Common myeloid progenitor, CD34-positive (primary cell): Measurements from ENCODE around the gene SEH1L.
"Not testable (repeated sequence)": the region's sequence is repeated elsewhere in the genome, so short reads cannot be mapped to it uniquely, and the experiment has no call there.

Experiments
- CTCF ChIA-PET: fragments of 350-600 bp; sonication (Branson Sonifier 250); formaldehyde crosslinking; loops from one replicate; lab custom pipeline; 2021; ENCODE audit warnings: antibody characterized with exemption; lab: Charles Lee
- POLR2A ChIA-PET: fragments of 350-600 bp; sonication (Branson Sonifier 250); formaldehyde crosslinking; loops from one replicate; lab custom pipeline; 2021; ENCODE audit warnings: antibody characterized with exemption; lab: Charles Lee
- DNase-seq, 3 donors: peaks; one replicate each; pipeline versions ENCODE4 v3.0.0 to v3.0.0-alpha.2; 2013
- H3K27ac ChIP-seq, 2 experiments: 1 replicate in 1 of 2; 2 replicates in 1 of 2; pipeline ENCODE4 v1.7.0; 2013; ENCODE audit warnings: inconsistent platforms in 2 of 2, low read length in 2 of 2, mild to moderate bottlenecking in 2 of 2, low read depth in 1 of 2, moderate library complexity in 1 of 2; ENCODE audit not compliant: severe bottlenecking in 2 of 2, insufficient read depth in 1 of 2, poor library complexity in 1 of 2
- H3K27me3 ChIP-seq, 5 experiments: replicated peaks in 2 of 5; 1 replicate in 3 of 5; 2 replicates in 2 of 5; pipeline versions ENCODE4 v1.6.1 to v1.7.0; 2013; ENCODE audit warnings: low read length in 4 of 5, mild to moderate bottlenecking in 2 of 5, moderate library complexity in 2 of 5, inconsistent platforms in 1 of 5; ENCODE audit not compliant: insufficient read depth in 5 of 5, control insufficient read depth in 4 of 5
- H3K36me3 ChIP-seq, 4 experiments: 1 replicate in 2 of 4; 2 replicates in 2 of 4; pipeline versions ENCODE4 v1.6.1 to v1.7.0; 2013; ENCODE audit warnings: low read length in 3 of 4, control low read depth in 1 of 4, mild to moderate bottlenecking in 1 of 4; ENCODE audit not compliant: control insufficient read depth in 4 of 4, insufficient read depth in 4 of 4
- H3K4me1 ChIP-seq, 4 experiments: 1 replicate in 3 of 4; 2 replicates in 1 of 4; pipeline versions ENCODE4 v1.6.1 to v1.7.1; 2013; ENCODE audit warnings: low read length in 3 of 4, mild to moderate bottlenecking in 3 of 4, control low read depth in 1 of 4, inconsistent platforms in 1 of 4, moderate library complexity in 1 of 4; ENCODE audit not compliant: control insufficient read depth in 4 of 4, insufficient read depth in 4 of 4; ENCODE audit errors: control extremely low read depth in 1 of 4
- H3K4me3 ChIP-seq, 7 experiments: 1 replicate in 4 of 7; 2 replicates in 3 of 7; pipeline versions ENCODE4 v1.5.1 to v1.7.0; 2013; ENCODE audit warnings: mild to moderate bottlenecking in 7 of 7, low read length in 6 of 7, moderate library complexity in 6 of 7, inconsistent platforms in 2 of 7, low read depth in 2 of 7, control low read depth in 1 of 7; ENCODE audit not compliant: insufficient read depth in 4 of 7, control insufficient read depth in 1 of 7; ENCODE audit errors: extremely low read depth in 1 of 7
- H3K9me3 ChIP-seq, 5 experiments: 1 replicate in 4 of 5; 2 replicates in 1 of 5; pipeline versions ENCODE4 v1.6.1 to v1.7.1; 2013; ENCODE audit warnings: low read length in 4 of 5, mild to moderate bottlenecking in 2 of 5, inconsistent platforms in 1 of 5, low read depth in 1 of 5, moderate library complexity in 1 of 5; ENCODE audit not compliant: control insufficient read depth in 4 of 5, insufficient read depth in 2 of 5; ENCODE audit errors: control extremely low read depth in 1 of 5
- WGBS: methylation state at CpG from one replicate; pipeline ENCODE4 v1.1.5; 2013; ENCODE audit not compliant: insufficient coverage; 5-methylcytosine and 5-hydroxymethylcytosine counted together

Gene SEH1L

DNA sequence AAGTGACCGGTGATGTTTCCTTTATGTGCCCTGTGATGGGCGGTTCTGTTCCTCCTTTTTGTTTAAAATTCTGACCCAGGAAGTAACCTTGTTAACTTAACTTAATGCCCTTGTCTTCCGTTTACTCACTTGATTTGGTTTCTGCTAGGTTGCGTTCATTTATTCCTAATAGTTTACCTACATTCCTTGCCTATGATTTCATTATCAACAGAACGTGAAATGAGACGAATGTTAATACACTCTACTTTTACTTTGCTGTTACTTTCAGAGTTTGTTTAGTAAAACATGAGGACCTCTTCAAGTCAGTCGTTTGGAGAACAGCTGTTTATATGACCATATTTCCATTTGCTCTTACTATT, 44.0 kb downstream of the SEH1L start:
- ChIA-PET POLR2A (no interaction called here), CTCF (no interaction called here)
- 0% methylated on average over 3 of the region's 7 CpGs for WGBS
- peaks cover 7 to 28% (median 21%) of the 10 kb centered on the region in 4 experiments for H3K4me1 ChIP-seq
- no peaks in the 10 kb centered on the region for H3K27me3 ChIP-seq
- peak overlapping the region; percentile 92 to 98 (median 95) for H3K4me3 ChIP-seq
- peaks cover 0 to 2% (median 0%) of the 10 kb centered on the region in 5 experiments for H3K9me3 ChIP-seq
- no peak for DNase-seq
- H3K36me3 ChIP-seq, result peaks cover 0 to 11% (median 0%) of the 10 kb centered on the region in 4 experiments
- peak overlapping the region; percentile 53 to 87 for H3K27ac ChIP-seq

DNA sequence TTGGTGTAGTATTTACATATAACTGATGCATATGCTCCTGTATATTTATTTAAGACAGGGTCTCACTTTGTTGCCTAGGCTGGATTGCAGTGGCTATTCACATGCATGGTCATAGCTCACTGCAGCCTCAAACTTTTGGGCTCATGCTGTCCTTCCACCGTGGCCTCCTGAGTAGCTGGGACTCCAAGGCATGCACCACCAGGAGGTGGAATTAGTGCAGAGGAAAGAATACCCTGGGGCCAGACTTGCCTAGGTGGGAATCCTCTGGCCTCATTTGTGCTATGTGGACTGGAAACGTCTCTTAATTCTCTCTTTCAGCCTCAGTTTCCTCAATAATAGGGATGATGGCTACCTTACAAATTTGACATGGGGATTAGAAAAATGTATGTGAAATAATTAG, 45.6 kb downstream of the SEH1L start:
- Histone ChIP-seq H3K27ac (no peak overlapping the region), H3K36me3 (peaks cover 0 to 8% (median 0%) of the 10 kb centered on the region in 4 experiments), H3K27me3 (no peaks in the 10 kb centered on the region), H3K4me3 (no peak overlapping the region), H3K4me1 (peaks cover 7 to 28% (median 21%) of the 10 kb centered on the region in 4 experiments), H3K9me3 (peaks cover 0 to 2% (median 0%) of the 10 kb centered on the region in 5 experiments)
- no peak for DNase-seq
- ChIA-PET POLR2A (no interaction called here), CTCF (interaction anchor here (0.5 to 0.9 kb wide), 2 partner anchors 20 to 103 kb away, joined by 3 read pairs; no protein-coding TSS in a partner anchor)
- WGBS, result 100% methylated on average over 1 of the region's 2 CpGs

DNA sequence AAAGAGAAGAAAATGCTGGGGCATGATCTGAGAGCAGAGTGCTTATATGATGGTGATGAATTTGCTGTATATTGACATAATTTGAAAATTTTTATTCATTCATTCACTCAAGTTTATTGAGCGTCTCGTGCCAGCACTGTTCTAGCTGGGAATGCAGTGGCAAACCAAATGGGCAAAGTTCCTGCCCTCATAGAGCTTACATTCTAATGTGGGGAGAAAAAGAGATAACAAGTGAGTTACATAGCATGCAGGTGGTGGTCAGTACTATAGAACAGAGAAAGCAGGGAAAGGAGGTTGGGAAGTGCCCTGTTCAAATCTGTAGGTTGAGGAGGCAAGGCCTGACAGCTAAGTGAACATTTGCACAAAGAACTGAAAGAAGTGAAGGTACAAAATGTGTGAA, 47.6 kb downstream of the SEH1L start:
- DNase-seq, result no peak
- Histone ChIP-seq H3K4me3 (no peak overlapping the region), H3K9me3 (peaks cover 0 to 2% (median 0%) of the 10 kb centered on the region in 5 experiments), H3K36me3 (peaks cover 2 to 15% (median 4%) of the 10 kb centered on the region in 4 experiments), H3K27ac (no peak overlapping the region), H3K27me3 (no peaks in the 10 kb centered on the region), H3K4me1 (peaks cover 7 to 20% (median 16%) of the 10 kb centered on the region in 4 experiments)
- CTCF ChIA-PET, result interaction anchor here (1.3 to 1.6 kb wide), 2 partner anchors 11 to 150 kb away, joined by 3 to 4 read pairs; no protein-coding TSS in a partner anchor
- POLR2A ChIA-PET, result no interaction called here
- no CpG with 5 or more reads among the region's 2 CpGs for WGBS

DNA sequence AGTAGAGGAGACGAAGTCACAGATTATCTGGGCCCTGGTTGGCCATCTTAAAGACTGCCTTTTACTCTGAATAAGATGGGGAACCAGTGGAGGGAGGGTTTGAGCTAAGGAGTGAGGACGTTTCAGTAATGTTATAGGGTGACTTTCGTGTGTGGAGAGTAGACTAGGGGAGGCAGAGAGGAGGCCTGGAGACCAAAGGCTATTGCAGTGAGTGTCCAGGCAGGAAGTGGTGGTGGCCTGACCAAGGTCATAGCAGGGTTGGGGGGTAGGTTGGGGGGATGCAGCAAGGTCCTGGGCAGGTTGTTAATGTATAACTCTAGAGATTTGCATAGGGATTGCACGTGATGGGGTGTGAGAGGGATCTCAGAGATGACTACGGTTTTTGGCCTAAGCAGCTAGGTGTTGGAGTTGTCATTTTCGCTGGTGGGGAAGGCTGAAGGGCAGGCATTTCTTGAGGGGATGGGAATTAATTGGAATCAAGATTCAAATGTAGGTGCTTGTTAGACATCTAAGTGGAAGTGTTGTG, 48.2 kb downstream of the SEH1L start:
- no peaks in the 10 kb centered on the region for H3K27me3 ChIP-seq
- WGBS, result 100% methylated on average over 6 of the region's 6 CpGs
- peaks cover 7 to 16% (median 13%) of the 10 kb centered on the region in 4 experiments for H3K4me1 ChIP-seq
- peaks cover 2 to 20% (median 7%) of the 10 kb centered on the region in 4 experiments for H3K36me3 ChIP-seq
- H3K9me3 ChIP-seq, result peaks cover 0 to 2% (median 0%) of the 10 kb centered on the region in 5 experiments
- ChIA-PET CTCF (interaction anchor here (1.1 to 1.6 kb wide), 4 partner anchors 11 to 150 kb away, joined by 3 to 4 read pairs (median 4); no protein-coding TSS in a partner anchor), POLR2A (no interaction called here)
- no peak overlapping the region for H3K27ac ChIP-seq
- DNase-seq, result no peak
- no peak overlapping the region for H3K4me3 ChIP-seq

DNA sequence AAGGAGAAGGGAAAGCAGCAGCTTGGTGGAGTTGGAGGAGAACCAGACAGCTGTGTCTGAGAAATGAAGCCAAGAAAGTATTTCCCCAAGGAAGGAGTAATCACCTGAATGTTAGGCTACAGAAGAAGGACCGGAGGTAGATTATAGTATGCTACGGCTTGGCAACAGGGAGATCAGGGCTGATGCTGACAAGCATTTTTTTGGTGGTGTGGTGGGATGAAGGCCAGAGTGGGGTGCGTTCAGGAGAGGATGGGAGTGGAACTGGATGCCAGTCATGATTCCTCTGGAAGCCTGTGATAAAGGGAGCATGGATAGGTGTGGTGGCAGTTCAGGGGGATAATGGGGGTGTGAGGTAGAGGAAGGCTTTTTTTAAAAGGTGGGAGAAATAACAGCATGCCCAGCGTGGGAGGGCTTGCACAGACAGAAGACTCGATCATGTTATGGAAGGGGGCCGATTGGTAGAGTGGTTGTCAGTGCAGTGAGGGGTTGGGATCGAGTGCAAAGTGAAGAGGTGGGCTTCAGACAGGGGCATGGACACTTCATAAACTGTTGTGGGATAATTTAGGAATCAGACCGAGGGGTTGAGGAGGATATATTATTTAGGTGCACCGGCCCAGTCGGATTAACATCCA, 49.0 kb downstream of the SEH1L start:
- DNase-seq, result no peak
- Histone ChIP-seq H3K36me3 (peaks cover 2 to 27% (median 11%) of the 10 kb centered on the region in 4 experiments), H3K27me3 (no peaks in the 10 kb centered on the region), H3K27ac (peak overlapping the region in 1 of 2 experiments; percentile 58), H3K4me3 (no peak overlapping the region), H3K4me1 (peaks cover 7 to 16% (median 13%) of the 10 kb centered on the region in 4 experiments), H3K9me3 (peaks cover 0 to 2% (median 0%) of the 10 kb centered on the region in 5 experiments)
- WGBS, result 98% methylated on average over 10 of the region's 10 CpGs
- ChIA-PET CTCF (interaction anchor here (1.1 to 1.7 kb wide), 4 partner anchors 10 to 34 kb away, joined by 3 to 4 read pairs (median 4); no protein-coding TSS in a partner anchor), POLR2A (no interaction called here)

DNA sequence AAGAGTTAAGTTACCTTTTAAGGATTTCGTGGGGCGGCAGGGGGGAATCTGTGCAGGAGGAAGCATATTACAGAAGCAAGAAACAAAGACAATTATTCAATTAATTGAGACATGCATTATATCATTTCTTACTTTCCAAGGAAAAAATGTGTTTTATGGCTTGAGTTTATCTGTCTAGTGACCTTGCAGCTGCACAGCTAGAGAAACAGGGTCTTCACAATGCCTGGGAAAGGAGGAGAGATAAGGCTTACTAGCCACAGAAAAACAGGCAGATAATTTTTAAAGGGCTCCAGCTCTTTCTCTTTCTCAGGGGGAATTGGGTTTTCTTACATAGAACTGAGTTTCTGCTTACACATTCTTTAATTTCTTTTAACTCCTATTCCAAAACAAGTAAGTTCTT, 49.5 kb downstream of the SEH1L start:
- H3K4me1 ChIP-seq, result peaks cover 5 to 12% (median 9%) of the 10 kb centered on the region in 4 experiments
- H3K9me3 ChIP-seq, H3K27me3 ChIP-seq, DNase-seq, POLR2A ChIA-PET, H3K4me3 ChIP-seq: not testable (repeated sequence)
- peak overlapping the region in 1 of 2 experiments; percentile 58 for H3K27ac ChIP-seq
- peaks cover 2 to 27% (median 12%) of the 10 kb centered on the region in 4 experiments for H3K36me3 ChIP-seq
- WGBS, result no CpG with 5 or more reads among the region's 2 CpGs
- CTCF ChIA-PET, result interaction anchor here (0.7 to 1.7 kb wide), 3 partner anchors 9 to 34 kb away, joined by 3 to 4 read pairs (median 3); no protein-coding TSS in a partner anchor
